Mucosa of stomach (tissue), 1 donor: ENCODE results near the gene OR2V2.

ENCODE experiments used
- H3K27me3 ChIP-seq: one replicate; pipeline ENCODE4 v1.7.0; 2013; ENCODE audit warnings: mild to moderate bottlenecking, low read length; ENCODE audit not compliant: control insufficient read depth, insufficient read depth
- H3K36me3 ChIP-seq: one replicate; pipeline ENCODE4 v1.7.0; 2013; ENCODE audit warnings: low read length; ENCODE audit not compliant: control insufficient read depth, insufficient read depth
- H3K4me1 ChIP-seq: one replicate; pipeline ENCODE4 v1.7.0; 2013; ENCODE audit warnings: mild to moderate bottlenecking, low read length; ENCODE audit not compliant: control insufficient read depth, insufficient read depth
- H3K4me3 ChIP-seq: one replicate; pipeline ENCODE4 v1.7.0; 2013; ENCODE audit warnings: low read length
- H3K9ac ChIP-seq: one replicate; pipeline ENCODE4 v1.7.0; 2013; ENCODE audit warnings: mild to moderate bottlenecking, low read length, moderate library complexity
- H3K9me3 ChIP-seq: one replicate; pipeline ENCODE4 v1.7.0; 2013; ENCODE audit warnings: mild to moderate bottlenecking, low read length, moderate library complexity; ENCODE audit not compliant: control insufficient read depth
- donor health status: Pancreatic carcinoma.

Gene OR2V2

GRCh38 chr5:181134259-181134658 lies 13.1 kb upstream of the OR2V2 start:
- H3K27me3 ChIP-seq = peaks cover 2% of the 10 kb centered on the region
- no peak overlapping the region for H3K9ac ChIP-seq
- H3K36me3 ChIP-seq = no peaks in the 10 kb centered on the region
- no peaks in the 10 kb centered on the region for H3K4me1 ChIP-seq
- no peak overlapping the region for H3K4me3 ChIP-seq
- no peaks in the 10 kb centered on the region for H3K9me3 ChIP-seq

GRCh38 chr5:181136361-181136955 lies 10.9 kb upstream of the OR2V2 start:
- Histone ChIP-seq H3K27me3 (no peaks in the 10 kb centered on the region), H3K9ac (no peak overlapping the region), H3K4me1 (no peaks in the 10 kb centered on the region), H3K36me3 (no peaks in the 10 kb centered on the region), H3K9me3 (no peaks in the 10 kb centered on the region), H3K4me3 (no peak overlapping the region)

DNA sequence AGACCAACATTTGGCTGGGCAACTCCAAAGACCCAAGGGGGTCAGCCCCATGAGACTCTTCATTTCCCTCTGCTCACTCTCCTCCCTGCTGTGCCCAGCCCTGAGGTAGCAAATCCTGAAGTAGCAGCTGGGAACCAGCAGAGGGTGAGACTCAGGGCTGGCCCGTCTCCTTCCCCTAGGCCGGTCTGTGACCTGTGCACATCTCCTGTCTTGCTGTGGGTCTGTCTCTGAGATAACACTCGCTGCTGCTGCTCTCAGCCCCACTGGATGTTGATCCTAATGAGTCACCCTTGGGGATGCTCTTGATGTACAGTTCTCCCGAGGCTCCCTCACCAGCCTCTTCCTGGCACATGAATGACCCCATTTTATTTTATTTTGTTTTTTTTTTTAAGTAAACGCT lies 9.1 kb upstream of the OR2V2 start:
- Histone ChIP-seq H3K9me3 (no peaks in the 10 kb centered on the region), H3K4me3 (no peak overlapping the region), H3K9ac (no peak overlapping the region), H3K4me1 (no peaks in the 10 kb centered on the region), H3K36me3 (no peaks in the 10 kb centered on the region), H3K27me3 (peaks cover 7% of the 10 kb centered on the region)

DNA sequence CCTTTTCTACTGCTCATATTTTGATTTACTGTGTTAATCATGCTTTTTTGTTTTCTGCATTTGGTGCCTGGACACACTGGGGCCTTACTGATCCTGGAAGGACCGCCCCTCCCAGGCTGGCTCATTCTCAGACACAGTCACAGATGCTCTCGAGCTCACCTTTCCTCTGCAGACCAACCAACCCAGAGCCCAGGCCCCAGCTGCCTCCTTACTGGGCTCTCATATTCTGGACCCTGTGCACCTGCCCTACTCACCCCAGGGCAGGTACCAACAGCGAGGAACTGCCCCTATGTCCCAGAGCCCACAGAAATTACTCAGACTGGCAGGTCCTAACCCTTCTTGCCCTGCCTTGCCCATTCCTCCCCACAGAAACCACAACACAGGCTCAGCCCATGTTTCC lies 6.6 kb upstream of the OR2V2 start:
- Histone ChIP-seq H3K9ac (no peak overlapping the region), H3K4me1 (no peaks in the 10 kb centered on the region), H3K36me3 (no peaks in the 10 kb centered on the region), H3K27me3 (peaks cover 9% of the 10 kb centered on the region), H3K9me3 (no peaks in the 10 kb centered on the region), H3K4me3 (no peak overlapping the region)

GRCh38 chr5:181142054-181142453 lies 5.3 kb upstream of the OR2V2 start:
- H3K27me3 ChIP-seq = peaks cover 9% of the 10 kb centered on the region
- H3K9ac ChIP-seq = no peak overlapping the region
- no peaks in the 10 kb centered on the region for H3K36me3 ChIP-seq
- no peaks in the 10 kb centered on the region for H3K4me1 ChIP-seq
- no peaks in the 10 kb centered on the region for H3K9me3 ChIP-seq
- no peak overlapping the region for H3K4me3 ChIP-seq

DNA sequence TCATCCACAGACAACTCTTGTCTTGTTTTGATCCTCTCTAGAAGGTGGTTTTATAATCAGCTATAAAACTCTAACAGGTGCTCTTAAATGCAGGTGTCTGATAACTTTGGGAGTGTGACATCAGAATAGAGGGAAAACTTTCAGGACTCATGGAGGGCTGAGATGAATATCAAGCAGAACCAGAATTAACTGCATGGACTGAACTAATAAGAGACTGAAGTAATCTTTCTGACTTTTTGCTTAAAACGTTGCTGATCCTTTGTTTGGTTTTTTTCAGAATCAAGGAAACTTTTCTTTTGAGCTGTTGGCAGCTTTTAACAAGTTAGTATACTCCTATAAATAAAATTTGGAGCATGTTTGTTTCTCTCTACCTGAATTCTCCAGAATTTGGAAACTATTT lies 2.3 kb upstream of the OR2V2 start:
- Histone ChIP-seq H3K9ac (no peak overlapping the region), H3K9me3 (no peaks in the 10 kb centered on the region), H3K36me3 (no peaks in the 10 kb centered on the region), H3K4me3 (no peak overlapping the region), H3K4me1 (no peaks in the 10 kb centered on the region), H3K27me3 (peaks cover 15% of the 10 kb centered on the region)

- peaks cover 18% of the 10 kb centered on the region for H3K27me3 ChIP-seq
- no peak overlapping the region for H3K4me3 ChIP-seq
- no peaks in the 10 kb centered on the region for H3K36me3 ChIP-seq
- no peaks in the 10 kb centered on the region for H3K9me3 ChIP-seq
- H3K9ac ChIP-seq = no peak overlapping the region
- H3K4me1 ChIP-seq = no peaks in the 10 kb centered on the region
Measured at GRCh38 chr5:181149355-181149754, 2.0 kb downstream of the OR2V2 start.

DNA sequence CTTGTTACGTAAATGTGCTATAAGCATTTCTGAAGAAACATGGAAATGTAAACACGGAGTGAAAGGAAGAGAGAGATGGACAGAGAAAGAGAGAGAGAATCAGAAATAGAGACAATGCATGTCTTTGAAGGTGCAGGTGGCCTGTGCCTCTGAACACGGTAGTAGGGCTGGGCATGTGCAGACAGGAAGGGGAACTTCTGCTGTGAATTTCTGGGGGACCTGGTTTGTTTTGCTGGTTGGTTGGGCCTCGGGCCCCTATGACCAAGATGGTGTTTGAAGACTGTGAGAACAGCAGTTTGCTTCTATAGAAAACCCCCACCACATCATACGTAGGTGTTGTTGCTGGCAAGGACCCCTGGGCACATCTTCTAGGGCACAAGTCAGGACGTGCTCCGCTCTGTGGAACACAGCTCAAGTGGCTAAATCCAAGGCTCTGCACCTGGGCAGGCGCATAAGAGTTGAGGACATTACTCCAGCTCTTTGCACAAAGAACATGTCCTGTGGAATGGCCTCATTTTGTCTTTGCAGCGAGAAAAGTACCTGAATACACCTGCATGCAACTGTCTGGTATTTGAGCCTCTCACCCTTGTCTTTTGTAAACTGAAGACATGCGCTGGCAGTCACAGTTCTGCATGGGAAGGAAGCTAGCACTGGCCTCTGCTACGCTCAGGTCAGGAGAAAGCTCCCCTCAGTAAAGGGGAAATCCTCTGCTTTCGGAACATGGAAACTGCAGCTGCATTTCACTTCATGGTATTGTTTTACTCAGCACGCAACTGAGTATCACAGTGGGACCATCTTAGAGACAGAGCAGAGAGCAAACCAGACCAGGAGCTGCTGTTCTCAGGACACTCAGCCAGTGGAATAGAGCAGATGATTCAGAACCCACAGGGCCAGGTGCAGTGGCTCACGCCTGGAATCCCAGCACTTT lies 2.7 kb downstream of the OR2V2 start:
- H3K4me3 ChIP-seq = no peak overlapping the region
- no peaks in the 10 kb centered on the region for H3K9me3 ChIP-seq
- no peaks in the 10 kb centered on the region for H3K4me1 ChIP-seq
- no peak overlapping the region for H3K9ac ChIP-seq
- H3K27me3 ChIP-seq = peaks cover 18% of the 10 kb centered on the region
- no peaks in the 10 kb centered on the region for H3K36me3 ChIP-seq

DNA sequence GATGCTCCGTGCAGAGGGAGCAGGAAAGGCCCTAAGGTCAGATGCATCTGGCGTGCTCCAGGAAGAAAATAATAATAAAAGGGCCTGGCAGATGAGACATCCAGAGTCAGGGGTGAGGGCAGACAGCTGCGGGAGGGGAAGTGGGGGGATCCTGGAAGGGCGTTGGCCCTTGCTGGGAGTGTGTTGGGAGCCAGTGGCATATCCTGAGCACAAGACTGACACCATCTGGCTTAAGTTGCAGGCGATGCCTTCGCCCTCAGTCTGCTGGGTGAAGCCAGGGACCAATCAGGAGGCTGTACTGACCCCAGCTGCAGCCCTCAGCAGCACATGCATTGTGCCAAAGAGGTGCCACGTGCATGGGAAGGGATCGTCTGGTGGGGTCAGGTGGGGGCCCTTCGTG lies 3.8 kb downstream of the OR2V2 start:
- Histone ChIP-seq H3K27me3 (peaks cover 18% of the 10 kb centered on the region), H3K9me3 (no peaks in the 10 kb centered on the region), H3K36me3 (no peaks in the 10 kb centered on the region), H3K9ac (no peak overlapping the region), H3K4me1 (no peaks in the 10 kb centered on the region), H3K4me3 (no peak overlapping the region)

- H3K9ac ChIP-seq = no peak overlapping the region
- H3K36me3 ChIP-seq = no peaks in the 10 kb centered on the region
- peaks cover 18% of the 10 kb centered on the region for H3K27me3 ChIP-seq
- H3K4me1 ChIP-seq = no peaks in the 10 kb centered on the region
- no peaks in the 10 kb centered on the region for H3K9me3 ChIP-seq
- H3K4me3 ChIP-seq = no peak overlapping the region
Measured at GRCh38 chr5:181152406-181152805, 5.0 kb downstream of the OR2V2 start.

DNA sequence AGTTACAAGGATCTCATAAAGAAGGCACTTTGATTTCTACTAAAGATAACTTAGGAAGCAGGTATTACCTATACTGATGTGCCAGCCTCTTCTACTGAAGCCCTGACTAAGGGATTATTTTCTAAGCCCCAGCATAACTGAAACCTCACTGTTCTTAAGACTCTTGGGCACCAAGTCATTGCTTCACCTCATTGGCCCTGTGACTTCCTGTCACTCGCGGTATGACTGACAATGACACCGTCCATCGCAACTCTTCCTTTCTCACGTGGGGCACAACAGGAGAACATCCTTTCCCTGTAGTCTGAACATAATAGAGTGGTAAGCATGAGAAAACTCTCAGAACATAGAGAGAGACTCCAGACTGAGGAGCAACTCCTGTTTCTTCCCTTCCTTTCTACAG lies 6.4 kb downstream of the OR2V2 start:
- Histone ChIP-seq H3K36me3 (no peaks in the 10 kb centered on the region), H3K27me3 (peaks cover 13% of the 10 kb centered on the region), H3K4me3 (no peak overlapping the region), H3K9ac (no peak overlapping the region), H3K4me1 (no peaks in the 10 kb centered on the region), H3K9me3 (no peaks in the 10 kb centered on the region)

GRCh38 chr5:181156758-181157157 lies 9.4 kb downstream of the OR2V2 start:
- no peaks in the 10 kb centered on the region for H3K9me3 ChIP-seq
- H3K9ac ChIP-seq = no peak overlapping the region
- no peaks in the 10 kb centered on the region for H3K36me3 ChIP-seq
- H3K4me1 ChIP-seq = no peaks in the 10 kb centered on the region
- peaks cover under 1% of the 10 kb centered on the region for H3K27me3 ChIP-seq
- no peak overlapping the region for H3K4me3 ChIP-seq
